Coronary artery (tissue), 2 donors: ENCODE results near the gene BCL2.

Source experiments
- DNase-seq: peaks from one replicate; pipeline ENCODE4 v3.0.0-alpha.2; 2017; ENCODE audit warnings: low spot score
- H3K27ac ChIP-seq, 2 donors: fragments of 200-600 bp; sonication (generic); one replicate each; pipeline ENCODE4 v1.5.1; 2016 to 2019
- H3K4me3 ChIP-seq: fragments of 200-600 bp; sonication (generic); 2 replicates; pipeline ENCODE4 v1.5.1; 2016; ENCODE audit warnings: mild to moderate bottlenecking, moderate library complexity
- CTCF ChIP-seq: fragments of 200-600 bp; sonication (generic); IDR thresholded peaks from one replicate; pipeline ENCODE4 v1.5.1; 2019; ENCODE audit warnings: antibody characterized with exemption

Gene BCL2

GRCh38 chr18:63146828-63147409 is 172.7 kb downstream of the BCL2 start:
- no peak for TF ChIP-seq CTCF
- Histone ChIP-seq H3K27ac (peak overlapping the region in 1 of 2 donors; percentile 4), H3K4me3 (no peak overlapping the region)
- no peak for DNase-seq

GRCh38 chr18:63145851-63146555 is 173.6 kb downstream of the BCL2 start:
- peak overlapping the region; percentile 53 for H3K4me3 ChIP-seq
- no peak for TF ChIP-seq CTCF
- DNase-seq = no peak
- peak overlapping the region; percentile 4 to 81 for H3K27ac ChIP-seq

- DNase-seq = no peak
- Histone ChIP-seq H3K27ac (peak overlapping the region; percentile 4 to 81), H3K4me3 (peak overlapping the region; percentile 53)
- no peak for TF ChIP-seq CTCF
Observed at GRCh38 chr18:63145166-63145850, 174.3 kb downstream of the BCL2 start.

GRCh38 chr18:63144748-63145147 is 174.8 kb downstream of the BCL2 start:
- no peak for TF ChIP-seq CTCF
- peak overlapping the region; percentile 32 to 81 for H3K27ac ChIP-seq
- no peak overlapping the region for H3K4me3 ChIP-seq
- peak; percentile 87 for DNase-seq

GRCh38 chr18:63143330-63143771 is 176.2 kb downstream of the BCL2 start:
- no peak for TF ChIP-seq CTCF
- Histone ChIP-seq H3K4me3 (no peak overlapping the region), H3K27ac (no peak overlapping the region)
- no peak for DNase-seq

GRCh38 chr18:63142594-63143225 is 176.9 kb downstream of the BCL2 start:
- DNase-seq = no peak
- no peak for TF ChIP-seq CTCF
- Histone ChIP-seq H3K4me3 (no peak overlapping the region), H3K27ac (no peak overlapping the region)
